ENCODE measurements around the gene IL3RA. TPM values are rescaled to one million over a fixed set of nuclear protein-coding genes. Genes with fewer than 3 reads are reported as not detected.

IL3RA gene
- total RNA-seq, 1 experiment from 2014 or later = not detected

DNA sequence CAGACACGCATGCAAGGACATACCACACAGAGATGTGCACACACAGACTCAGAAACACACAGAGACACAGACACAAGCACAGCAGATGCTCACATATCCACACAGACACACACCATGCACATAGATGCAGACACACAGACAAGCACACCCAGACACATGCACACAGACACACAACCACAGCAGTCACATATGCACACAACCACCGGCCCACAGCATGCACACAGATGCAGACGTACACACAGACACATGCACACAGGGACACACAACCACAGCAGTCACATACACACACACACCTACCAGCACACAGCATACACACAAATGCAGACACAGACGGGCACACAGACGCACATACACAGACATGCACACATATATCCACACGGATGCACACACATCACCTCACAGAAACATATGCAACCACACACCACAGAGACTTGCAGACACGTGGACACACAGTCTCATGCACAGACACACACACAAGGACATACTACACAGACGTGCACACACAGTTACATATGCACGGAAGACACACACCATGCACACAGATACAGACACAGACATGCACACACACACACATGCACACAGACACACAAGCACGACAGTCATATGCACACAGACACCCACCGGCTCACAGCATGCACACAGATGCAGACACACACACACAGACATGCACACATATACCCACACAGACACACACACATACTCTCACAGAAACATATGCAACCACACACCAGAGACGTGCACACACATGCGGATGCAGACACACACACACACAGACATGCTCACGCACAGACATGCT is 80.6 kb downstream of the IL3RA start:
- Mint-ChIP-seq H3K36me3 (ENCODE audit: insufficient read depth, unreplicated experiment) (peaks cover 20% of the 10 kb centered on the region), H3K4me3 (ENCODE audit: unreplicated experiment) (no peak overlapping the region), H3K4me1 (ENCODE audit: insufficient read depth, unreplicated experiment) (no peaks in the 10 kb centered on the region), H3K9me3 (ENCODE audit: unreplicated experiment) (no peaks in the 10 kb centered on the region), H3K27ac (ENCODE audit: low read depth, unreplicated experiment) (no peak overlapping the region), H3K27me3 (ENCODE audit: insufficient read depth, unreplicated experiment) (no peaks in the 10 kb centered on the region)
- DNase-seq (ENCODE audit: unreplicated experiment) = no peak
- TF ChIP-seq, protein P1, sequence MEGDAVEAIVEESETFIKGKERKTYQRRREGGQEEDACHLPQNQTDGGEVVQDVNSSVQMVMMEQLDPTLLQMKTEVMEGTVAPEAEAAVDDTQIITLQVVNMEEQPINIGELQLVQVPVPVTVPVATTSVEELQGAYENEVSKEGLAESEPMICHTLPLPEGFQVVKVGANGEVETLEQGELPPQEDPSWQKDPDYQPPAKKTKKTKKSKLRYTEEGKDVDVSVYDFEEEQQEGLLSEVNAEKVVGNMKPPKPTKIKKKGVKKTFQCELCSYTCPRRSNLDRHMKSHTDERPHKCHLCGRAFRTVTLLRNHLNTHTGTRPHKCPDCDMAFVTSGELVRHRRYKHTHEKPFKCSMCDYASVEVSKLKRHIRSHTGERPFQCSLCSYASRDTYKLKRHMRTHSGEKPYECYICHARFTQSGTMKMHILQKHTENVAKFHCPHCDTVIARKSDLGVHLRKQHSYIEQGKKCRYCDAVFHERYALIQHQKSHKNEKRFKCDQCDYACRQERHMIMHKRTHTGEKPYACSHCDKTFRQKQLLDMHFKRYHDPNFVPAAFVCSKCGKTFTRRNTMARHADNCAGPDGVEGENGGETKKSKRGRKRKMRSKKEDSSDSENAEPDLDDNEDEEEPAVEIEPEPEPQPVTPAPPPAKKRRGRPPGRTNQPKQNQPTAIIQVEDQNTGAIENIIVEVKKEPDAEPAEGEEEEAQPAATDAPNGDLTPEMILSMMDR (IDR thresholded peaks at IDR 0.05; ENCODE audit: unreplicated experiment) = no peak
- intact Hi-C loops (cut with micrococcal nuclease) = no loop called here
- POLR2A ChIA-PET = no interaction called here
- BruUV-seq (replicated peaks) = no TSS peak
- CTCF ChIA-PET = no interaction called here

DNA sequence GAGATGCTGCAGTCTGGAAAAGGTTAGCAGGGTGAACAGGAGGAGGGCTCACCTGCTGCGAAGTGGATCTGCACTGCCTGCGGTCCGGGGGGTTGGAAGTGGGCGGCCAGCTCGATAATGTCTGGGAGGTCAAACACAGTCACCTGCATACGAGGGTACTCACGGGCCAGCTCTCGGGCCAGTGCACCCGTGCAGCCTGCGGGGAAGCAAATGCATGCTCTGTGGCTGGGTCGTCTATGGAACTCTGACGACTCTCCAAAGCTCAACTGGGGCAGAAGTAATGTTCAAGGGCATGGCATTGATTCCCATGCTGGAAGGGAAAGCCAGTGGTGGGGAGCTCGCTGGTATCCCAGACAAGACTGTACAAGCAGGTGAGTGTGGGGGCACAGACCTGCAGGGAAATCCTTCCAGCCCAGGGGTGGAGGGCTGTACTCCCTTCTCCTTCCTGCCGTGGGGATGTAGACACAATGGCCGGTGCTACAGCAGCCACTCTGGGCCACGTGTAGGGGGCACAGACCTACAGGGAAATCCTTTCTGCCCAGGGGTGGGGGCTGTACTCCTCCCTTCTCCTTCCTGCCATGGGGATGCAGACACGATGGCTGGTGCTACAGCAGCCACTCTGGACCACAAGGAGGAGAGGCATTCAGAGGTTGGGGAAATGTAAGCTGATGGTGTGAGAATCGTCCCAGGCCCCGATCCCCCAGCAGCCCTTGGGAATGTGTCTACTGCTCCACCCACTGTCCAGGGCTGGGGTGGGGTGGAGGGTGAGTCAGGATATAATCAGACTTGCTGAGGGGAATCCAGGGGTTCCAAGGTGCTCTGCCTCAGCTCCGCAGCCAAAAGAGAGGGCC is 81.6 kb downstream of the IL3RA start:
- TF ChIP-seq, protein P1 (IDR thresholded peaks at IDR 0.05; ENCODE audit: unreplicated experiment) = no peak
- Mint-ChIP-seq H3K4me3 (ENCODE audit: unreplicated experiment) (no peak overlapping the region), H3K9me3 (ENCODE audit: unreplicated experiment) (no peaks in the 10 kb centered on the region), H3K27ac (ENCODE audit: low read depth, unreplicated experiment) (no peak overlapping the region), H3K4me1 (ENCODE audit: insufficient read depth, unreplicated experiment) (no peaks in the 10 kb centered on the region), H3K36me3 (ENCODE audit: insufficient read depth, unreplicated experiment) (peaks cover 22% of the 10 kb centered on the region), H3K27me3 (ENCODE audit: insufficient read depth, unreplicated experiment) (no peaks in the 10 kb centered on the region)
- ChIA-PET POLR2A (no interaction called here), CTCF (no interaction called here)
- DNase-seq (ENCODE audit: unreplicated experiment) = no peak
- BruUV-seq (replicated peaks) = no TSS peak
- intact Hi-C loops (cut with micrococcal nuclease) = no loop called here

DNA sequence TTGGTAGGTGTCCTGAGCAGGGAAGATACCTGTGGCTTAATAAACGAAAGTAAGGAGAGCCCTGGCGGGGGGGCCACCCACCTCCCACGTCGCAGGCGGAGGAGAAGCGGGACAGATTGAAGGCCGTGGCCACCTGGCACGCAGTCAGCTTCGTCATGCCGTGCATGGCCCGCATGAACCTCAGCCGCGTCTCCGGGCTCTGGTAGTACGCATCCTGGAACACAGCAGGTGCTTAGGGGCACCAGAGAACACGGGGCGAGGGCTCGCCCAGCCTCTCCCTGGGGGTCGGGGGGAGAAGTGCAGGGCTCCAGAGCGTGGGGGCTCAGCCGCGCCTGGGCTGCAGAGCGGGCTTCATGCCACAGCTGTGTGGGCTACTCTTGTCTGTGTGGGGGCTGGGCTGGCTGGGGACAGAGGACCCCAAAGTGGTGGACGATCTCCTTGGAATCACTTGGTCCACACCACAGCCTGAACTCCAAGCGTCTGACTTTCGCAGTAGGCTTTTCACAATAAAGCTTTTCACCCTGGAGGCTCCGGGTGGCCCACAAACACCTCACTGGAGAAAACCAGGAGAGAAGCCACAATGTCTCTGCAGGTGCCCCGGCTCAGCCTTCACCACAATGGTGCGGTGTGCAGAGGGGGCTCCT is 82.4 kb downstream of the IL3RA start:
- BruUV-seq (replicated peaks) = no TSS peak
- DNase-seq (ENCODE audit: unreplicated experiment) = no peak
- POLR2A ChIA-PET = no interaction called here
- Mint-ChIP-seq H3K9me3 (ENCODE audit: unreplicated experiment) (peaks cover 7% of the 10 kb centered on the region), H3K4me3 (ENCODE audit: unreplicated experiment) (no peak overlapping the region), H3K27me3 (ENCODE audit: insufficient read depth, unreplicated experiment) (no peaks in the 10 kb centered on the region), H3K27ac (ENCODE audit: low read depth, unreplicated experiment) (no peak overlapping the region), H3K4me1 (ENCODE audit: insufficient read depth, unreplicated experiment) (no peaks in the 10 kb centered on the region), H3K36me3 (ENCODE audit: insufficient read depth, unreplicated experiment) (peaks cover 24% of the 10 kb centered on the region)
- intact Hi-C loops (cut with micrococcal nuclease) = no loop called here
- TF ChIP-seq, protein P1 (IDR thresholded peaks at IDR 0.05; ENCODE audit: unreplicated experiment) = no peak
- CTCF ChIA-PET = no interaction called here
